Thyroid gland (tissue), 4 donors: ENCODE results near the gene HGD.

Experiments used
- CTCF ChIP-seq, 6 experiments: fragments of 200-600 bp in 3 of 6; fragments of 450-650 bp in 3 of 6; sonication (generic) in 3 of 6; IDR thresholded peaks; one replicate each; pipeline ENCODE4 v1.5.1; 2016 to 2019; ENCODE audit warnings: antibody characterized with exemption in 6 of 6, mild to moderate bottlenecking in 2 of 6, inconsistent platforms in 1 of 6, moderate library complexity in 1 of 6
- POLR2A ChIP-seq, 2 donors: fragments of 450-650 bp; IDR thresholded peaks; one replicate each; pipeline ENCODE4 v1.6.1; 2017; ENCODE audit warnings: antibody characterized with exemption in 2 of 2, mild to moderate bottlenecking in 2 of 2, moderate library complexity in 1 of 2

- TF ChIP-seq CTCF (IDR thresholded peaks at IDR 0.05) (no peak), POLR2A (IDR thresholded peaks at IDR 0.05) (no peak)
Measured at GRCh38 chr3:120710369-120710768, 28.3 kb upstream of the HGD start.
